Heart left ventricle (tissue), 16 donors: Measurements from ENCODE around the gene PDGFRA. TPM values are rescaled to one million over a fixed set of nuclear protein-coding genes. Genes with fewer than 3 reads are reported as not detected.
"Not testable (repeated sequence)": the region's sequence is repeated elsewhere in the genome, so short reads cannot be mapped to it uniquely, and the experiment has no call there.

Experiments
- ATAC-seq, 4 donors: fragments of 200-7000 bp; cut with Tn5 transposase; one replicate each; pipeline ENCODE4 v1.9.1; 2020 to 2022; ENCODE audit warnings: moderate library complexity in 4 of 4, mild to moderate bottlenecking in 3 of 4, moderate number of reproducible peaks in 1 of 4
- DNase-seq, 5 donors: peaks; one replicate each; pipeline ENCODE4 v3.0.0-alpha.2; 2020
- H3K27ac ChIP-seq, 12 donors: fragments of 200-600 bp; sonication (generic) in 4 of 12; one replicate each; pipeline versions ENCODE4 v1.5.0 to v1.8.0; 2016 to 2022; ENCODE audit warnings: mild to moderate bottlenecking in 2 of 12
- H3K27me3 ChIP-seq, 9 donors: fragments of 200-600 bp; sonication (generic) in 2 of 9; one replicate each; pipeline versions ENCODE4 v1.5.1 to v1.8.0; 2016 to 2022; ENCODE audit warnings: mild to moderate bottlenecking in 3 of 9
- H3K36me3 ChIP-seq, 9 donors: fragments of 200-600 bp; sonication (generic) in 2 of 9; one replicate each; pipeline versions ENCODE4 v1.5.0 to v1.8.0; 2018 to 2022; ENCODE audit warnings: mild to moderate bottlenecking in 2 of 9
- H3K4me1 ChIP-seq, 12 donors: fragments of 200-600 bp; sonication (generic) in 4 of 12; one replicate each; pipeline versions ENCODE4 v1.5.0 to v1.8.0; 2016 to 2022; ENCODE audit warnings: mild to moderate bottlenecking in 3 of 12
- H3K4me3 ChIP-seq, 12 donors: fragments of 200-600 bp; sonication (generic) in 4 of 12; one replicate each; pipeline versions ENCODE4 v1.5.0 to v1.8.0; 2017 to 2022; ENCODE audit warnings: mild to moderate bottlenecking in 9 of 12, moderate library complexity in 4 of 12
- H3K9me3 ChIP-seq, 12 donors: fragments of 200-600 bp; sonication (generic) in 4 of 12; one replicate each; pipeline versions ENCODE4 v1.5.0 to v1.8.0; 2016 to 2022; ENCODE audit warnings: mild to moderate bottlenecking in 1 of 12
- CTCF ChIP-seq, 12 donors: fragments of 200-600 bp; sonication (generic) in 4 of 12; IDR thresholded peaks; one replicate each; pipeline versions ENCODE4 v1.5.0 to v1.8.0; 2018 to 2022; ENCODE audit warnings: antibody characterized with exemption in 12 of 12, mild to moderate bottlenecking in 5 of 12
- POLR2A ChIP-seq, 2 donors: fragments of 450-650 bp; IDR thresholded peaks; one replicate each; pipeline ENCODE4 v1.6.1; 2017; ENCODE audit warnings: antibody characterized with exemption in 2 of 2, mild to moderate bottlenecking in 2 of 2, moderate library complexity in 2 of 2
- WGBS, 4 donors: extraction: QIAGEN DNeasy Blood & Tissue Kit in 2 of 4; methylation state at CpG; one replicate each; pipeline versions ENCODE4 v1.1.5 to v1.1.7; 2013 to 2018; 5-methylcytosine and 5-hydroxymethylcytosine counted together
- intact Hi-C, 10 donors: fragments of 100-400 bp; cut with DNase I; formaldehyde crosslinking; loops; one replicate each; pipeline versions ENCODE4 v1.11.1 to v1.14.2; 2022
- polyA plus RNA-seq, 2 donors: library from polyadenylated mRNA; stranded (reverse); fragments of 200-250 nt; gene quantifications; one replicate each; pipeline ENCODE4 v1.2.3, GENCODE V29; 2013
- total RNA-seq, 9 donors: library from RNA; depleted of rRNA in 2 of 9; stranded (reverse); fragments of >200 nt in 2 of 9; fragmentation: NEBNext Ultra II Directional in 3 of 9; extraction: Animal tissue kit (Norgen Biotek cat#: 25700) in 3 of 9; gene quantifications; one replicate each; pipeline versions ENCODE4 v1.1.0 to v1.2.4, GENCODE V29; 2016 to 2023
- donor health status: ischemic (EF 13 %, LVEDD 7.1; RV severe dilation, severe dysfunction).
- donor health status: healthy with polysubstance abuse.
- donor health status: DM: no; HTN: yes; CAD: no.
- donor health status: DM: no; HTN: no; CAD: no.
- donor health status: ischemic (EF 25% LVEDD 6.9; RV normal size, moderate dysfunction).
- donor health status: ischemic (EF 25% LVEDD 5.7; RV mildly dilated, moderate dysfunction).
- donor health status: healthy.
- donor health status: DM: yes; HTN: yes; CAD: no.
- donor health status: ischemic (EF 35%, LVEDD 5.7; RV mildly dilated, moderate dysfunction).
- donor health status: nonischemic (EF 11% LVEDD 7.7; RV severe dilation, severe dysfunction).
- donor health status: DM: yes; HTN: yes; CAD: no.
- donor health status: PGD.
- donor health status: ischemic (EF 29% LVEDD 5.4; RV normal size, mild dysfunction).
- donor health status: nonischemic (EF 23%, LVEDD 6.1; RV moderate dilation, normal function).

The PDGFRA gene
- total and polyA plus RNA-seq, 11 donors = 4.3 to 58.1 (median 18.9) TPM

GRCh38 chr4:54332542-54332941 lies 103.4 kb downstream of the PDGFRA start:
- ATAC-seq (no peak), DNase-seq (no peak)
- peaks cover 0 to 5% (median 0%) of the 10 kb centered on the region in 12 donors for H3K4me1 ChIP-seq
- WGBS, 4 donors = 86 to 90% (median 89%) methylated on average over 4 of the region's 4 CpGs
- no peaks in the 10 kb centered on the region for H3K9me3 ChIP-seq
- H3K27ac ChIP-seq = no peak overlapping the region
- no peaks in the 10 kb centered on the region for H3K36me3 ChIP-seq
- intact Hi-C loops = no loop called here
- no peaks in the 10 kb centered on the region for H3K27me3 ChIP-seq
- no peak overlapping the region for H3K4me3 ChIP-seq
- TF ChIP-seq CTCF (IDR thresholded peaks at IDR 0.05) (no peak), POLR2A (IDR thresholded peaks at IDR 0.05) (no peak)

- TF ChIP-seq POLR2A (IDR thresholded peaks at IDR 0.05) = no peak
- Histone ChIP-seq H3K27ac (no peak overlapping the region), H3K27me3 (no peaks in the 10 kb centered on the region), H3K4me3 (no peak overlapping the region), H3K36me3 (no peaks in the 10 kb centered on the region), H3K9me3 (no peaks in the 10 kb centered on the region), H3K4me1 (peaks cover 0 to 6% (median 0%) of the 10 kb centered on the region in 12 donors)
- WGBS, 4 donors = 91 to 94% (median 92%) methylated on average over 2 of the region's 2 CpGs
- ATAC-seq = no peak
- intact Hi-C loops = no loop called here
- DNase-seq = no peak
Observed at GRCh38 chr4:54333657-54334056, 104.6 kb downstream of the PDGFRA start.

- H3K36me3 ChIP-seq, H3K4me1 ChIP-seq, H3K27me3 ChIP-seq, DNase-seq, ATAC-seq, H3K4me3 ChIP-seq, H3K27ac ChIP-seq, intact Hi-C loops, H3K9me3 ChIP-seq: not testable (repeated sequence)
Observed at GRCh38 chr4:54334769-54335168, 105.7 kb downstream of the PDGFRA start.

- no peaks in the 10 kb centered on the region for H3K9me3 ChIP-seq
- DNase-seq (no peak), ATAC-seq (peak in 1 of 4 donors; percentile 61)
- peaks cover 0 to 6% (median 0%) of the 10 kb centered on the region in 12 donors for H3K4me1 ChIP-seq
- 51 to 62% (median 57%) methylated on average over 4 of the region's 4 CpGs for WGBS, 4 donors
- H3K4me3 ChIP-seq = no peak overlapping the region
- H3K27me3 ChIP-seq = peaks cover 0 to 2% (median 0%) of the 10 kb centered on the region in 9 donors
- intact Hi-C loops = no loop called here
- H3K27ac ChIP-seq = peak overlapping the region in 2 of 12 donors; percentile 18 to 20
- TF ChIP-seq CTCF (IDR thresholded peaks at IDR 0.05) (no peak), POLR2A (IDR thresholded peaks at IDR 0.05) (no peak)
- H3K36me3 ChIP-seq = no peaks in the 10 kb centered on the region
Observed at GRCh38 chr4:54337009-54337408, 107.9 kb downstream of the PDGFRA start.

- H3K9me3 ChIP-seq, H3K27me3 ChIP-seq, H3K36me3 ChIP-seq, ATAC-seq, intact Hi-C loops, DNase-seq, H3K27ac ChIP-seq, H3K4me1 ChIP-seq, H3K4me3 ChIP-seq: not testable (repeated sequence)
- WGBS, 4 donors = 22 to 64% (median 52%) methylated on average over 3 of the region's 3 CpGs
Observed at GRCh38 chr4:54342067-54342466, 113.0 kb downstream of the PDGFRA start.

Other genes starting within 250 kb of the PDGFRA start
- 10 to 100 TPM in 6 of 9 donors, 1 to 10 TPM in 3; 5.5 to 17.3 (median 11.2) TPM for gene CHIC2, start 164.7 kb upstream of the PDGFRA start, total RNA-seq
- 10 to 100 TPM in 1 of 2 donors, 1 to 10 TPM in 1; 5.9 to 17.8 TPM for gene CHIC2, start 164.7 kb upstream of the PDGFRA start, polyA plus RNA-seq
- gene GSX2, start 129.1 kb upstream of the PDGFRA start, total RNA-seq = not detected
- gene GSX2, start 129.1 kb upstream of the PDGFRA start, polyA plus RNA-seq = under 1 TPM in 1 of 2 donors, not detected in 1; 0.04 TPM